Measurements from ENCODE around the gene CPSF3. TPM values are rescaled to one million over a fixed set of nuclear protein-coding genes. Genes with fewer than 3 reads are reported as not detected.

The CPSF3 gene
- total RNA-seq, 1 experiment from 2014 or later = 68.5 TPM

DNA sequence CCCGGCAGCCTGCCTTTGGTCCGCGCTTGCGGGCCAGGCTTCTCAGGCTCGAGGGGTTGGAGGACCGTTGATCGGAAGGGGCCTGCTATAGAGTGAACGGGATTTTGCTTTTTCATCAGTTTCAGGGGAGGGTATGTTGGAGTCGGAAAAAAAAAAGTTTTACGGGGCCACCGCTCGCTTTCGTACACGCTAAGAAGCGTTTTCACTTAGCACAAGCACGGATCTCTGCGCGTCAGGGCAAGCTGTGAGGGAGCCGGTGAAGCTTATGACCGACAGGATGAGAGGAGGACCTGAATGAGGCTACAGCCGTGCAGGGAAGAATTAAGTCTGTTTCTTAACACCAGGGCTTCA lies 443 bp downstream of the CPSF3 start (continued):
- TF ChIP-seq, protein P1, sequence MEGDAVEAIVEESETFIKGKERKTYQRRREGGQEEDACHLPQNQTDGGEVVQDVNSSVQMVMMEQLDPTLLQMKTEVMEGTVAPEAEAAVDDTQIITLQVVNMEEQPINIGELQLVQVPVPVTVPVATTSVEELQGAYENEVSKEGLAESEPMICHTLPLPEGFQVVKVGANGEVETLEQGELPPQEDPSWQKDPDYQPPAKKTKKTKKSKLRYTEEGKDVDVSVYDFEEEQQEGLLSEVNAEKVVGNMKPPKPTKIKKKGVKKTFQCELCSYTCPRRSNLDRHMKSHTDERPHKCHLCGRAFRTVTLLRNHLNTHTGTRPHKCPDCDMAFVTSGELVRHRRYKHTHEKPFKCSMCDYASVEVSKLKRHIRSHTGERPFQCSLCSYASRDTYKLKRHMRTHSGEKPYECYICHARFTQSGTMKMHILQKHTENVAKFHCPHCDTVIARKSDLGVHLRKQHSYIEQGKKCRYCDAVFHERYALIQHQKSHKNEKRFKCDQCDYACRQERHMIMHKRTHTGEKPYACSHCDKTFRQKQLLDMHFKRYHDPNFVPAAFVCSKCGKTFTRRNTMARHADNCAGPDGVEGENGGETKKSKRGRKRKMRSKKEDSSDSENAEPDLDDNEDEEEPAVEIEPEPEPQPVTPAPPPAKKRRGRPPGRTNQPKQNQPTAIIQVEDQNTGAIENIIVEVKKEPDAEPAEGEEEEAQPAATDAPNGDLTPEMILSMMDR (IDR thresholded peaks at IDR 0.05 in 2 of 3, conservative IDR thresholded peaks at IDR 0.05 in 1 of 3; ENCODE audit: borderline replicate concordance in 1 of 3, insufficient read depth in 1 of 3, low read depth in 2 of 3, low read length in 2 of 3) = no peak
- TF ChIP-seq ELF1 (IDR thresholded peaks at IDR 0.05; ENCODE audit: borderline replicate concordance, low read depth) (no peak), SRF (IDR thresholded peaks at IDR 0.05; ENCODE audit: low read depth) (no peak), POLR2AphosphoS5 (IDR thresholded peaks at IDR 0.05; ENCODE audit: low read depth, low read length) (no peak), CBX3 (IDR thresholded peaks at IDR 0.05; ENCODE audit: low read depth) (no peak)
- TF ChIP-seq, protein P2, sequence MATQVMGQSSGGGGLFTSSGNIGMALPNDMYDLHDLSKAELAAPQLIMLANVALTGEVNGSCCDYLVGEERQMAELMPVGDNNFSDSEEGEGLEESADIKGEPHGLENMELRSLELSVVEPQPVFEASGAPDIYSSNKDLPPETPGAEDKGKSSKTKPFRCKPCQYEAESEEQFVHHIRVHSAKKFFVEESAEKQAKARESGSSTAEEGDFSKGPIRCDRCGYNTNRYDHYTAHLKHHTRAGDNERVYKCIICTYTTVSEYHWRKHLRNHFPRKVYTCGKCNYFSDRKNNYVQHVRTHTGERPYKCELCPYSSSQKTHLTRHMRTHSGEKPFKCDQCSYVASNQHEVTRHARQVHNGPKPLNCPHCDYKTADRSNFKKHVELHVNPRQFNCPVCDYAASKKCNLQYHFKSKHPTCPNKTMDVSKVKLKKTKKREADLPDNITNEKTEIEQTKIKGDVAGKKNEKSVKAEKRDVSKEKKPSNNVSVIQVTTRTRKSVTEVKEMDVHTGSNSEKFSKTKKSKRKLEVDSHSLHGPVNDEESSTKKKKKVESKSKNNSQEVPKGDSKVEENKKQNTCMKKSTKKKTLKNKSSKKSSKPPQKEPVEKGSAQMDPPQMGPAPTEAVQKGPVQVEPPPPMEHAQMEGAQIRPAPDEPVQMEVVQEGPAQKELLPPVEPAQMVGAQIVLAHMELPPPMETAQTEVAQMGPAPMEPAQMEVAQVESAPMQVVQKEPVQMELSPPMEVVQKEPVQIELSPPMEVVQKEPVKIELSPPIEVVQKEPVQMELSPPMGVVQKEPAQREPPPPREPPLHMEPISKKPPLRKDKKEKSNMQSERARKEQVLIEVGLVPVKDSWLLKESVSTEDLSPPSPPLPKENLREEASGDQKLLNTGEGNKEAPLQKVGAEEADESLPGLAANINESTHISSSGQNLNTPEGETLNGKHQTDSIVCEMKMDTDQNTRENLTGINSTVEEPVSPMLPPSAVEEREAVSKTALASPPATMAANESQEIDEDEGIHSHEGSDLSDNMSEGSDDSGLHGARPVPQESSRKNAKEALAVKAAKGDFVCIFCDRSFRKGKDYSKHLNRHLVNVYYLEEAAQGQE (IDR thresholded peaks at IDR 0.05; ENCODE audit: low read depth) = no peak

DNA sequence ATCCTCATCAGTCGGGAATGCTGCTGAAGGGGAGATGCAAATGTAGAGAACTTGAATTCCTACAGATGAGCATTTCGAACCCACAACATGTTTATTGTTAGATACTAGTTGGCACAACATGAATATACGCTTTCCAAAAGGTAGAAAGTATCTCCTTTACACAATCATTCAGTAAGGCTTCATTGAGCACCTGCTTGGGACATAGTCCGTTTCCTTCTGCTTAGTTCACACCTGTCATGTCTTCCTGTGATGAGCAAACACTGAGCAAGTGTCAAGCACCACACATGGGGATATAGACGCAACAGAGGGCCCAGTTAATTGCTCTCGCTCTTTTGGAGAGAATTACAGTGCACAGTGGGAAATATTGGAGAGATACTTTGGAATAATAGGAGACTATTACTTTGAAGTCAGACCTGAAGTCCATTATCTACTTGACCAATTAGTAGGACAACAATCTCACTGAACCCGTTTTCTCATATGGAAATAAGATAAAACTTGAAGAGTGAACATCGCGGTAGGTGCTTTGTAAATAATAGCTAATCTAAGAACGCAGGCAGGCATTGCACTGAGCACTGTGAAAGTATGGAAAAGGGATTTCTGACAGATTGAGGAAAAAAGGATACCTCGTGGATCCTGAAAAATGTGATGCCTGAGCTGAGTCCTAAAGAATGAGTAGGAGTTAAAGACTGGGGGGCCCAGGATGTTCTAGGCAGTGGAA lies 1.2 kb downstream of the CPSF3 start:
- Histone ChIP-seq H4K20me1 (ENCODE audit: insufficient read depth) (no peaks in the 10 kb centered on the region), H3K79me2 (ENCODE audit: insufficient read depth, low read length) (peaks cover 53% of the 10 kb centered on the region), H3K27me3 (ENCODE audit: insufficient read depth, low read length) (no peaks in the 10 kb centered on the region), H3K4me2 (ENCODE audit: low read length) (peak overlapping the region; percentile 98), H3K9me3 (ENCODE audit: control insufficient read depth in 1 of 2, insufficient read depth in 1 of 2, low read depth in 1 of 2, low read length in 2 of 2) (no peaks in the 10 kb centered on the region), H3K4me1 (ENCODE audit: control insufficient read depth in 1 of 2, insufficient read depth in 2 of 2, low read length in 2 of 2) (peaks cover 13 to 34% of the 10 kb centered on the region in 2 experiments; a peak in 3 of 4 replicates), H3K4me3 (replicated peaks in 1 of 2; ENCODE audit: low read depth in 1 of 2, low read length in 2 of 2) (peak overlapping the region; percentile 57 to 99), H3K36me3 (ENCODE audit: control insufficient read depth in 1 of 2, insufficient read depth in 2 of 2, low read length in 2 of 2) (peaks cover 0 to 1% of the 10 kb centered on the region in 2 experiments; a peak in 2 of 4 replicates), H3K9me2 (ENCODE audit: insufficient read depth) (no peaks in the 10 kb centered on the region), H3K9ac (ENCODE audit: low read length) (peak overlapping the region; percentile 99), H3K27ac (ENCODE audit: low read depth, low read length) (peak overlapping the region; percentile 84; the same call in 1 of the 2 replicates), H2AFZ (ENCODE audit: low read depth, low read length, poor library complexity, severe bottlenecking) (no peak overlapping the region)
- ChIA-PET CTCF (no interaction called here), POLR2A (no interaction called here), RAD21 (ENCODE audit: low non-redundant PET in 1 of 2, low total read pairs in 2 of 2, uncharacterized antibody in 2 of 2, unreplicated experiment in 2 of 2) (no interaction called here)
- intact Hi-C loops (cut with micrococcal nuclease) = no loop called here
- BruUV-seq (replicated peaks) = no TSS peak
- DNase-seq (ENCODE audit: low read depth, low spot score) (no peak), ATAC-seq (no peak)
- TF ChIP-seq POLR2A (IDR thresholded peaks at IDR 0.05; ENCODE audit: borderline replicate concordance, extremely low read depth, insufficient read depth, insufficient read length) = no peak
- no peak for TF ChIP-seq ZNF274 (IDR thresholded peaks at IDR 0.05; ENCODE audit: low read depth, low read length)
- TF ChIP-seq CEBPB (IDR thresholded peaks at IDR 0.05; ENCODE audit: low read depth) = no peak
- no peak for TF ChIP-seq YY1 (IDR thresholded peaks at IDR 0.05; ENCODE audit: extremely low read depth, insufficient replicate concordance, low read depth, low read length)
- no peak for TF ChIP-seq FOSL1 (IDR thresholded peaks at IDR 0.05; ENCODE audit: low read depth)
- no peak for TF ChIP-seq ELF1 (IDR thresholded peaks at IDR 0.05; ENCODE audit: borderline replicate concordance, low read depth)
- TF ChIP-seq ZFX (IDR thresholded peaks at IDR 0.05) = no peak
- TF ChIP-seq TCF7L2 (IDR thresholded peaks at IDR 0.05; ENCODE audit: borderline replicate concordance, extremely low read depth, insufficient read depth, insufficient read length) = no peak
- TF ChIP-seq, protein P2 (IDR thresholded peaks at IDR 0.05; ENCODE audit: low read depth) = no peak
- TF ChIP-seq, protein P3, sequence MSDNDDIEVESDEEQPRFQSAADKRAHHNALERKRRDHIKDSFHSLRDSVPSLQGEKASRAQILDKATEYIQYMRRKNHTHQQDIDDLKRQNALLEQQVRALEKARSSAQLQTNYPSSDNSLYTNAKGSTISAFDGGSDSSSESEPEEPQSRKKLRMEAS (IDR thresholded peaks at IDR 0.05) = no peak
- no peak for TF ChIP-seq SP1 (IDR thresholded peaks at IDR 0.05; ENCODE audit: low read depth)
- no peak for TF ChIP-seq POLR2AphosphoS5 (IDR thresholded peaks at IDR 0.05; ENCODE audit: low read depth, low read length)

Data from HCT116 (cell line).